ENCODE results near the gene COA7.
A peak's percentile ranks its signal among the peaks of the same experiment; 100 is the strongest.
"Not testable (repeated sequence)": the region's sequence is repeated elsewhere in the genome, so short reads cannot be mapped to it uniquely, and the experiment has no call there.

The COA7 gene

GRCh38 chr1:52686261-52686751 lies 11.8 kb downstream of the COA7 start:
- DNase-seq (ENCODE audit: low read depth): peak; percentile 85
- not testable (repeated sequence) for H3K4me3 ChIP-seq (ENCODE audit: low read depth, low read length)
- TF ChIP-seq CTCF (IDR thresholded peaks at IDR 0.05; ENCODE audit: insufficient read depth, low read depth, low read length, missing control alignments): peak; percentile 77

GRCh38 chr1:52684545-52684944 lies 13.6 kb downstream of the COA7 start:
- no peak for TF ChIP-seq CTCF (IDR thresholded peaks at IDR 0.05; ENCODE audit: insufficient read depth, low read depth, low read length, missing control alignments)
- H3K4me3 ChIP-seq (ENCODE audit: low read depth, low read length): no peak overlapping the region
- no peak for DNase-seq (ENCODE audit: low read depth)

- TF ChIP-seq CTCF (IDR thresholded peaks at IDR 0.05; ENCODE audit: insufficient read depth, low read depth, low read length, missing control alignments): no peak
- no peak overlapping the region for H3K4me3 ChIP-seq (ENCODE audit: low read depth, low read length)
- DNase-seq (ENCODE audit: low read depth): no peak
Measured at GRCh38 chr1:52683367-52683940, 14.7 kb downstream of the COA7 start.

DNA sequence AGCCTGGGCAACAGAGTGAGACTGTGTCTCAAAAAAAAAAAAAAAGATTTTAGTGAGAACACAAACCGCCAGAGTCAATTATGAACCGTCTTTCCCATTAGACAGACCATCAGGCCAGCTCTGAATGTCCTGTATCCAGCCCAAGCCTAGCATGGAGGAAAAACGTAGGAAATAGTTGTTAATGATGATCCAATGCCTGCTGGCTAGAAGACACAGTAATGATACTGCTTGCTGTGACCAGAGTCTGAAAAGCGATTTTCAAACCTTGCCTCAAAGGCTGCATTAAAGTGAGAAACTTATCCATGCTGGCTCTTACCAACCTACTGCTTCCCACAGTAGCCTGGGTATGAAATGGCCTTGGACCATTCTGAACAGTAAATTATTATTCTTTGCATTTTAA lies 17.0 kb downstream of the COA7 start:
- H3K4me3 ChIP-seq (ENCODE audit: low read depth, low read length): no peak overlapping the region
- no peak for DNase-seq (ENCODE audit: low read depth)
- TF ChIP-seq CTCF (IDR thresholded peaks at IDR 0.05; ENCODE audit: insufficient read depth, low read depth, low read length, missing control alignments): no peak

DNA sequence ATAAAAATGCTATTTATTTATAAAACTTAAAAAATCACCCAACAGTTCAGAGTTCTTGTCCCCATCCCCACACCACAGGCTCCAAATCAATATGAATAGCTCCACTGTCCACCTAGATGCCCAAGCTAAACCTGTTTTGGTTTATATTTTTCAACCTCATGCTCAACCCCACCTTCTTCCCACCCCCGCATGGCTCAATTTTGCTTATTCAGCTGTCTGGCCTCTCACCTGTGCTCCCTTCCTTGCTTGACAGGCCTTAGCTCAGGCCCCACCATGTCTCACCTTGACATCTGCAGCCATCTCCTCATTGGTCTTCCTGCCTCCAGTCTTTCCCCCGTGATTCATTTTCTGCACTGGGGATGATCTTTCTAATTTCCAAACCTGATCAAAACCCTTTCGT lies 17.8 kb downstream of the COA7 start:
- no peak for TF ChIP-seq CTCF (IDR thresholded peaks at IDR 0.05; ENCODE audit: insufficient read depth, low read depth, low read length, missing control alignments)
- no peak for DNase-seq (ENCODE audit: low read depth)

DNA sequence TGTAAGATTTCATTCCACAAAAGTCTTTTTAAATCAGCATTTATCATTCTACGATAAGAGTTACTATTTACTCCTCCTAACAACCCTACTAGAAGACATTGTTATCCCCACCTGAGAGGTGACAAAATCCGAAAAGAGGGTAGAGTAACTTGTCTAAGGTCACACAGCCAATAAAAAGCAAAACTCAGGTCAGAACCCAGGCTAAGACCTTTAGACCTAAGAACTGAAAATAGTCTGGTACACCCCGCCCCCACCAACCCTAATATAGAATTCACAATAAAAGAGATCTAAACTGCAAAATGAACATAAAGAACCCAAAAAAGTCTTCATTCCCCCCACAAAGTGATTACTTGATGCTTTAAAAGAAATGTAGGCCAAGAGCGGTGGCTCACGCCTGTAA lies 18.6 kb downstream of the COA7 start:
- H3K4me3 ChIP-seq (ENCODE audit: low read depth, low read length): no peak overlapping the region
- no peak for TF ChIP-seq CTCF (IDR thresholded peaks at IDR 0.05; ENCODE audit: insufficient read depth, low read depth, low read length, missing control alignments)
- DNase-seq (ENCODE audit: low read depth): no peak

More for the DNA sequence above, 17.8 kb downstream of the COA7 start:
- no peak overlapping the region for H3K4me3 ChIP-seq (ENCODE audit: low read depth, low read length)

DNA sequence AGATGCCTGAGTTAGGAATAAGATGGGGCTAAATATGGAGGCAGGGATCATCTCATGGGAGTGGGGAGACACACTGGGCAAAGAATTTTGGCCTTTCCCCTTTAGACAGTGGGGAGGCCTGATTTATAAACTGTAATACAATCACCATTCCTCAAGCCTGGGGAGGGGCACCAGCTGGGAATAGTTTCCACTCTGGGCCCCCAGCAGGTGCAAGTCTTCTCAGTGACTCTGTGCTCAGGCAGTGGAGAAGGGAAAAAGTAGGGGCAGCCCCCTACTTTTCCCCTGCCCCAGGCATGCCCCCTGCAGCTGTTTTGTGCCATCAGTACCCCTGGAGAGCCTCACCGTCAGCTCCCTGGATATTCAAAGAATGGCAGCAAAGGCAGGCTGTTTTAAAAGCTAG lies 19.1 kb downstream of the COA7 start:
- no peak for DNase-seq (ENCODE audit: low read depth)
- TF ChIP-seq CTCF (IDR thresholded peaks at IDR 0.05; ENCODE audit: insufficient read depth, low read depth, low read length, missing control alignments): no peak
- H3K4me3 ChIP-seq (ENCODE audit: low read depth, low read length): no peak overlapping the region

Data from GM12865 (cell line).